HepG2 (cell line): ENCODE measurements around the gene DPM1. TPM values are rescaled to one million over a fixed set of nuclear protein-coding genes. Genes with fewer than 3 reads are reported as not detected.

Experiments used
- ADNP ChIP-seq: sonication (generic); formaldehyde crosslinking; IDR thresholded peaks from 2 replicates; pipeline ENCODE4 v1.4.0; 2020; ENCODE audit warnings: missing genetic modification reagents
- AFF4 ChIP-seq: sonication (generic); formaldehyde crosslinking; IDR thresholded peaks from 2 replicates; pipeline ENCODE4 v1.4.0; 2020; ENCODE audit warnings: missing genetic modification reagents
- AGO1 ChIP-seq: fragments of 200-400 bp; formaldehyde crosslinking; IDR thresholded peaks from 2 replicates; pipeline ENCODE4 v1.6.1; 2017; ENCODE audit warnings: mild to moderate bottlenecking, low read depth, low read length, moderate library complexity; ENCODE audit not compliant: poor library complexity, severe bottlenecking
- ARID5B ChIP-seq: IDR thresholded peaks from 2 replicates; pipeline ENCODE4 v1.4.0; 2020; ENCODE audit warnings: mild to moderate bottlenecking, missing genetic modification reagents
- FOXM1 ChIP-seq: sonication (generic); formaldehyde crosslinking; IDR thresholded peaks from 2 replicates; pipeline ENCODE4 v1.5.0; 2020; ENCODE audit warnings: missing genetic modification reagents
- GPN1 ChIP-seq: sonication (generic); formaldehyde crosslinking; IDR thresholded peaks from 2 replicates; pipeline ENCODE4 v1.5.1; 2020; ENCODE audit warnings: missing genetic modification reagents, borderline replicate concordance
- KLF16 ChIP-seq, 2 experiments: sonication (generic) in 1 of 2; formaldehyde crosslinking in 1 of 2; IDR thresholded peaks; 2 replicates each; pipeline versions ENCODE4 v1.6.1 to v1.8.0; 2016 to 2023; ENCODE audit warnings: missing genetic modification reagents in 2 of 2, missing compliant biosample characterization in 1 of 2
- NFIB ChIP-seq: sonication (generic); formaldehyde crosslinking; IDR thresholded peaks from 2 replicates; pipeline ENCODE4 v1.9.0; 2021; ENCODE audit warnings: missing genetic modification reagents, mild to moderate bottlenecking, borderline replicate concordance
- NFIC ChIP-seq: IDR thresholded peaks from 2 replicates; pipeline ENCODE4 v1.6.1; 2012; ENCODE audit warnings: mild to moderate bottlenecking, low read length, inconsistent platforms
- PCBP2 ChIP-seq: fragments of 200-400 bp; formaldehyde crosslinking; optimal IDR thresholded peaks from 2 replicates; pipeline ENCODE3; 2018; ENCODE audit warnings: low read length, low read depth; ENCODE audit not compliant: poor library complexity, severe bottlenecking
- RARG ChIP-seq: sonication (generic); formaldehyde crosslinking; IDR thresholded peaks from 2 replicates; pipeline ENCODE4 v1.4.0; 2020; ENCODE audit warnings: low read depth, mild to moderate bottlenecking, missing genetic modification reagents
- RFX1 ChIP-seq: fragments of 450-650 bp; IDR thresholded peaks from 2 replicates; pipeline ENCODE4 v1.6.1; 2017
- RFXAP ChIP-seq: sonication (generic); formaldehyde crosslinking; IDR thresholded peaks from 2 replicates; pipeline ENCODE4 v1.4.0; 2020; ENCODE audit warnings: missing genetic modification reagents, borderline replicate concordance
- SP5 ChIP-seq: IDR thresholded peaks from 2 replicates; pipeline ENCODE4 v1.6.1; 2016; ENCODE audit warnings: low read depth, borderline replicate concordance
- ZNF251 ChIP-seq: sonication (generic); formaldehyde crosslinking; IDR thresholded peaks from 2 replicates; pipeline ENCODE4 v1.9.0; 2021; ENCODE audit warnings: mild to moderate bottlenecking, missing genetic modification reagents
- ZNF282 ChIP-seq: fragments of 450-650 bp; IDR thresholded peaks from 2 replicates; pipeline ENCODE4 v1.6.1; 2018; ENCODE audit not compliant: partially characterized antibody
- ZNF296 ChIP-seq: sonication (generic); formaldehyde crosslinking; conservative IDR thresholded peaks from 2 replicates; pipeline ENCODE4 v1.5.0; 2020; ENCODE audit warnings: mild to moderate bottlenecking, missing genetic modification reagents
- polyA plus RNA-seq, 8 experiments: library from polyadenylated mRNA; depleted of rRNA in 3 of 8; stranded (reverse) in 7 of 8; unstranded in 1 of 8; fragments of >200 nt; fragmentation: Illumina TruSeq in 4 of 8; extraction: Trizol in 4 of 8; gene quantifications; 2 replicates each; pipeline versions ENCODE4 v1.2.1 to v1.2.3, GENCODE V29; 2011 to 2016; ENCODE audit warnings: low read depth in 4 of 8, missing spikeins in 1 of 8, mixed read lengths in 1 of 8; ENCODE audit not compliant: insufficient read depth in 1 of 8
- total RNA-seq, 5 experiments: library from RNA; depleted of rRNA; stranded (reverse); fragments of >200 nt; fragmentation: Illumina TruSeq; extraction: Trizol; gene quantifications; 2 replicates each; pipeline ENCODE4 v1.2.3, GENCODE V29; 2016; ENCODE audit warnings: low read depth in 1 of 5

DPM1 gene
- total and polyA plus RNA-seq, 2 of the 13 experiments (the other 11 are each of a cell fraction or from before 2014, with no cell fraction given), result 83.2 to 161 TPM

- TF ChIP-seq AGO1 (peak; percentile 25), ZNF296 (CRISPR knock-in tag) (no peak; the same call in 1 of the 2 replicates), KLF16 (CRISPR knock-in tag; IDR thresholded peaks at IDR 0.05) (peak in 1 of 2 experiments; percentile 81; a peak in 1 of 4 replicates), RFX1 (no peak), GPN1 (CRISPR knock-in tag) (peak; percentile 62; the same call in 1 of the 2 replicates), PCBP2 (no peak), NFIB (CRISPR knock-in tag) (no peak), SP5 (CRISPR knock-in tag) (no peak), FOXM1 (CRISPR knock-in tag) (no peak), RFXAP (CRISPR knock-in tag) (0 out of 2 replicates have a peak, but pooled peaks have one; percentile 46), RARG (no peak), ZNF282 (no peak), ARID5B (CRISPR knock-in tag) (peak; percentile 55), AFF4 (CRISPR knock-in tag) (peak; percentile 79; the same call in 1 of the 2 replicates), NFIC (no peak), ADNP (CRISPR knock-in tag) (no peak), ZNF251 (CRISPR knock-in tag) (no peak)
These were observed at the start of gene DPM1 (continued) for GRCh38 chr20:50957798-50958614.
